Skeletal muscle satellite cell (primary cell): Measurements from ENCODE around the gene DOCK9.

ENCODE experiments used
- H3K27me3 ChIP-seq: 2 replicates; pipeline ENCODE4 v1.7.0; 2013; ENCODE audit warnings: low read length; ENCODE audit not compliant: control insufficient read depth, insufficient read depth
- H3K36me3 ChIP-seq: 2 replicates; pipeline ENCODE4 v1.7.0; 2013; ENCODE audit warnings: mild to moderate bottlenecking, control low read depth, low read length; ENCODE audit not compliant: insufficient read depth
- H3K4me1 ChIP-seq: 2 replicates; pipeline ENCODE4 v1.7.0; 2013; ENCODE audit warnings: low read length; ENCODE audit not compliant: control insufficient read depth, insufficient read depth
- H3K4me2 ChIP-seq: 2 replicates; pipeline ENCODE4 v1.7.0; 2013; ENCODE audit warnings: mild to moderate bottlenecking, low read length
- H3K4me3 ChIP-seq: 2 replicates; pipeline ENCODE4 v1.7.0; 2013; ENCODE audit warnings: low read length
- H3K9ac ChIP-seq: 2 replicates; pipeline ENCODE4 v1.7.0; 2013; ENCODE audit warnings: mild to moderate bottlenecking, low read depth, low read length, moderate library complexity
- H3K9me3 ChIP-seq: replicated peaks from 2 replicates; pipeline ENCODE4 v1.7.0; 2013; ENCODE audit warnings: mild to moderate bottlenecking, control low read depth, low read length

DOCK9 gene

GRCh38 chr13:98773921-98774320, 203.9 kb downstream of the DOCK9 start:
- no peak overlapping the region for H3K4me2 ChIP-seq
- no peak overlapping the region for H3K9ac ChIP-seq
- H3K4me3 ChIP-seq, result no peak overlapping the region
- peaks cover 11% of the 10 kb centered on the region for H3K4me1 ChIP-seq
- no peaks in the 10 kb centered on the region for H3K9me3 ChIP-seq
- peaks cover 4% of the 10 kb centered on the region for H3K27me3 ChIP-seq
- no peaks in the 10 kb centered on the region for H3K36me3 ChIP-seq

- no peak overlapping the region for H3K9ac ChIP-seq
- H3K36me3 ChIP-seq, result no peaks in the 10 kb centered on the region
- no peak overlapping the region for H3K4me2 ChIP-seq
- H3K9me3 ChIP-seq, result no peaks in the 10 kb centered on the region
- H3K4me3 ChIP-seq, result no peak overlapping the region
- peaks cover 6% of the 10 kb centered on the region for H3K4me1 ChIP-seq
- peaks cover 14% of the 10 kb centered on the region for H3K27me3 ChIP-seq
Observed at GRCh38 chr13:98772794-98773452, 204.9 kb downstream of the DOCK9 start.

GRCh38 chr13:98771838-98772611, 205.8 kb downstream of the DOCK9 start:
- Histone ChIP-seq H3K9me3 (no peaks in the 10 kb centered on the region), H3K36me3 (no peaks in the 10 kb centered on the region), H3K4me2 (no peak overlapping the region), H3K27me3 (peaks cover 22% of the 10 kb centered on the region), H3K4me3 (no peak overlapping the region), H3K4me1 (peaks cover 6% of the 10 kb centered on the region), H3K9ac (no peak overlapping the region)

GRCh38 chr13:98769736-98770135, 208.1 kb downstream of the DOCK9 start:
- Histone ChIP-seq H3K9me3 (no peaks in the 10 kb centered on the region), H3K4me2 (no peak overlapping the region), H3K27me3 (peaks cover 28% of the 10 kb centered on the region)

GRCh38 chr13:98768522-98768921, 209.3 kb downstream of the DOCK9 start:
- peaks cover 33% of the 10 kb centered on the region for H3K27me3 ChIP-seq
- H3K36me3 ChIP-seq, result no peaks in the 10 kb centered on the region
- H3K4me1 ChIP-seq, result no peaks in the 10 kb centered on the region
- H3K4me3 ChIP-seq, result no peak overlapping the region
- no peak overlapping the region for H3K4me2 ChIP-seq
- no peak overlapping the region for H3K9ac ChIP-seq
- no peaks in the 10 kb centered on the region for H3K9me3 ChIP-seq

More at GRCh38 chr13:98769736-98770135, 208.1 kb downstream of the DOCK9 start:
- Histone ChIP-seq H3K9ac (no peak overlapping the region), H3K4me3 (no peak overlapping the region), H3K36me3 (no peaks in the 10 kb centered on the region), H3K4me1 (no peaks in the 10 kb centered on the region)

- no peaks in the 10 kb centered on the region for H3K9me3 ChIP-seq
- no peak overlapping the region for H3K4me3 ChIP-seq
- no peak overlapping the region for H3K4me2 ChIP-seq
- H3K36me3 ChIP-seq, result no peaks in the 10 kb centered on the region
- peaks cover 39% of the 10 kb centered on the region for H3K27me3 ChIP-seq
- H3K9ac ChIP-seq, result no peak overlapping the region
- H3K4me1 ChIP-seq, result no peaks in the 10 kb centered on the region
Observed at GRCh38 chr13:98766697-98767096, 211.2 kb downstream of the DOCK9 start.

GRCh38 chr13:98765996-98766519, 211.8 kb downstream of the DOCK9 start:
- Histone ChIP-seq H3K27me3 (peaks cover 39% of the 10 kb centered on the region), H3K4me2 (no peak overlapping the region), H3K4me3 (no peak overlapping the region), H3K9ac (no peak overlapping the region), H3K36me3 (no peaks in the 10 kb centered on the region), H3K4me1 (no peaks in the 10 kb centered on the region), H3K9me3 (no peaks in the 10 kb centered on the region)

- Histone ChIP-seq H3K36me3 (no peaks in the 10 kb centered on the region), H3K4me1 (no peaks in the 10 kb centered on the region), H3K4me2 (peak overlapping the region; percentile 65), H3K27me3 (peaks cover 18% of the 10 kb centered on the region), H3K4me3 (peak overlapping the region; percentile 44), H3K9me3 (no peaks in the 10 kb centered on the region), H3K9ac (no peak overlapping the region)
Observed at GRCh38 chr13:98761986-98762616, 215.8 kb downstream of the DOCK9 start.

- H3K4me2 ChIP-seq, result peak overlapping the region; percentile 65
Observed at GRCh38 chr13:98761126-98761985, 216.5 kb downstream of the DOCK9 start.

GRCh38 chr13:98755729-98756128, 222.1 kb downstream of the DOCK9 start:
- Histone ChIP-seq H3K9ac (no peak overlapping the region), H3K4me3 (no peak overlapping the region), H3K27me3 (peaks cover 47% of the 10 kb centered on the region)

More at GRCh38 chr13:98761126-98761985, 216.5 kb downstream of the DOCK9 start:
- Histone ChIP-seq H3K9me3 (no peaks in the 10 kb centered on the region), H3K27me3 (peaks cover 25% of the 10 kb centered on the region), H3K4me1 (no peaks in the 10 kb centered on the region), H3K4me3 (peak overlapping the region; percentile 44), H3K36me3 (no peaks in the 10 kb centered on the region), H3K9ac (no peak overlapping the region)

GRCh38 chr13:98755116-98755515, 222.7 kb downstream of the DOCK9 start:
- Histone ChIP-seq H3K9ac (no peak overlapping the region), H3K4me1 (peaks cover 14% of the 10 kb centered on the region), H3K9me3 (peaks cover 6% of the 10 kb centered on the region), H3K36me3 (no peaks in the 10 kb centered on the region), H3K4me3 (no peak overlapping the region), H3K27me3 (peaks cover 52% of the 10 kb centered on the region), H3K4me2 (no peak overlapping the region)

More at GRCh38 chr13:98755729-98756128, 222.1 kb downstream of the DOCK9 start:
- no peak overlapping the region for H3K4me2 ChIP-seq
- H3K36me3 ChIP-seq, result no peaks in the 10 kb centered on the region
- peaks cover 14% of the 10 kb centered on the region for H3K4me1 ChIP-seq
- H3K9me3 ChIP-seq, result peaks cover 6% of the 10 kb centered on the region
